Measurements from ENCODE around the gene LHPP.

Gene LHPP

DNA sequence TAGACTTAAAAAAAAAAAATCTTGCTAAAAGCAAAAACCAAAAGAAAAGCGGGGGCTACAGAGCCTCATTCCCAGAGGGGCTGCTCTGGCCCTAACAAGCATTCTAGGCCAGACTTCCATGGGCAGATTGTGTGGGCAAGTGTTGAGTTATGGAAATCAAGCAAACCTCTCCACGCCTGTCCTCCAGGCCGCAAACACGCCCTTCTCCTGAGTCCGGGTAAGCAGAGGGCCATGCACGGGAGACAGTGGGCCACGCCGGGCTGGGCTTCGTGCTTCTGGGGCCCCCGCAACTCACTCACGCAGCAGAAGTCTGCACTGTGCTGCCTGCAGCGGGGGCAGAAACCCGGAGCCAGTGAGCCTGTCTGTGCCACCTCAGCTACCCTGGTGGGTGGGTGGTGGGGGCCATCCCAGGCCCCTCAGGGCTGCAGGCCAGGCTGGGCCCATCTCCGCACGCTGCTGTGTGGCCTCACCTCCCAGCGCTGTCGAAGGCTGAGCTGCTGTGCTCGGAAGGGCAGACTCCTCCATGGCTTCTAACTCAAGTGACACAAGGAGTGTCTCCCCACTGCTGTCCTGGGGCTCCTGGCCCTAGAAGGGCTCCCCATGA, 156.9 kb downstream of the LHPP start:
- ATAC-seq: no peak
- TF ChIP-seq ISL1 (CRISPR knock-in tag; IDR thresholded peaks at IDR 0.05) (no peak), ARNTL (CRISPR knock-in tag; IDR thresholded peaks at IDR 0.05; ENCODE audit: borderline replicate concordance, low read depth) (no peak), SNAI2 (CRISPR knock-in tag; IDR thresholded peaks at IDR 0.05) (no peak), ZNF8 (CRISPR knock-in tag; IDR thresholded peaks at IDR 0.05) (no peak), ZC3H10 (CRISPR knock-in tag; IDR thresholded peaks at IDR 0.05) (no peak), ESRRG (CRISPR knock-in tag; IDR thresholded peaks at IDR 0.05) (no peak), OSR1 (CRISPR knock-in tag; IDR thresholded peaks at IDR 0.05) (no peak), TOX (CRISPR knock-in tag; IDR thresholded peaks at IDR 0.05; ENCODE audit: borderline replicate concordance) (no peak), BACH2 (CRISPR knock-in tag; IDR thresholded peaks at IDR 0.05; ENCODE audit: borderline replicate concordance) (no peak), ZFP3 (CRISPR knock-in tag; IDR thresholded peaks at IDR 0.05) (no peak), ZFP30 (CRISPR knock-in tag; IDR thresholded peaks at IDR 0.05) (no peak), ZNF565 (CRISPR knock-in tag; conservative IDR thresholded peaks at IDR 0.05; ENCODE audit: low read depth) (no peak), CSDC2 (CRISPR knock-in tag; IDR thresholded peaks at IDR 0.05) (no peak), ZNF70 (CRISPR knock-in tag; IDR thresholded peaks at IDR 0.05) (no peak), GLIS3 (CRISPR knock-in tag; IDR thresholded peaks at IDR 0.05) (no peak)
- TF ChIP-seq, protein P1, sequence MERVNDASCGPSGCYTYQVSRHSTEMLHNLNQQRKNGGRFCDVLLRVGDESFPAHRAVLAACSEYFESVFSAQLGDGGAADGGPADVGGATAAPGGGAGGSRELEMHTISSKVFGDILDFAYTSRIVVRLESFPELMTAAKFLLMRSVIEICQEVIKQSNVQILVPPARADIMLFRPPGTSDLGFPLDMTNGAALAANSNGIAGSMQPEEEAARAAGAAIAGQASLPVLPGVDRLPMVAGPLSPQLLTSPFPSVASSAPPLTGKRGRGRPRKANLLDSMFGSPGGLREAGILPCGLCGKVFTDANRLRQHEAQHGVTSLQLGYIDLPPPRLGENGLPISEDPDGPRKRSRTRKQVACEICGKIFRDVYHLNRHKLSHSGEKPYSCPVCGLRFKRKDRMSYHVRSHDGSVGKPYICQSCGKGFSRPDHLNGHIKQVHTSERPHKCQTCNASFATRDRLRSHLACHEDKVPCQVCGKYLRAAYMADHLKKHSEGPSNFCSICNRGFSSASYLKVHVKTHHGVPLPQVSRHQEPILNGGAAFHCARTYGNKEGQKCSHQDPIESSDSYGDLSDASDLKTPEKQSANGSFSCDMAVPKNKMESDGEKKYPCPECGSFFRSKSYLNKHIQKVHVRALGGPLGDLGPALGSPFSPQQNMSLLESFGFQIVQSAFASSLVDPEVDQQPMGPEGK (CRISPR knock-in tag; IDR thresholded peaks at IDR 0.05; ENCODE audit: borderline replicate concordance): no peak
- TF ChIP-seq, protein P2, sequence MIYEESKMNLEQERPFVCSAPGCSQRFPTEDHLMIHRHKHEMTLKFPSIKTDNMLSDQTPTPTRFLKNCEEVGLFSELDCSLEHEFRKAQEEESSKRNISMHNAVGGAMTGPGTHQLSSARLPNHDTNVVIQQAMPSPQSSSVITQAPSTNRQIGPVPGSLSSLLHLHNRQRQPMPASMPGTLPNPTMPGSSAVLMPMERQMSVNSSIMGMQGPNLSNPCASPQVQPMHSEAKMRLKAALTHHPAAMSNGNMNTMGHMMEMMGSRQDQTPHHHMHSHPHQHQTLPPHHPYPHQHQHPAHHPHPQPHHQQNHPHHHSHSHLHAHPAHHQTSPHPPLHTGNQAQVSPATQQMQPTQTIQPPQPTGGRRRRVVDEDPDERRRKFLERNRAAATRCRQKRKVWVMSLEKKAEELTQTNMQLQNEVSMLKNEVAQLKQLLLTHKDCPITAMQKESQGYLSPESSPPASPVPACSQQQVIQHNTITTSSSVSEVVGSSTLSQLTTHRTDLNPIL (CRISPR knock-in tag; IDR thresholded peaks at IDR 0.05; ENCODE audit: low read depth): no peak
- TF ChIP-seq, protein P3, sequence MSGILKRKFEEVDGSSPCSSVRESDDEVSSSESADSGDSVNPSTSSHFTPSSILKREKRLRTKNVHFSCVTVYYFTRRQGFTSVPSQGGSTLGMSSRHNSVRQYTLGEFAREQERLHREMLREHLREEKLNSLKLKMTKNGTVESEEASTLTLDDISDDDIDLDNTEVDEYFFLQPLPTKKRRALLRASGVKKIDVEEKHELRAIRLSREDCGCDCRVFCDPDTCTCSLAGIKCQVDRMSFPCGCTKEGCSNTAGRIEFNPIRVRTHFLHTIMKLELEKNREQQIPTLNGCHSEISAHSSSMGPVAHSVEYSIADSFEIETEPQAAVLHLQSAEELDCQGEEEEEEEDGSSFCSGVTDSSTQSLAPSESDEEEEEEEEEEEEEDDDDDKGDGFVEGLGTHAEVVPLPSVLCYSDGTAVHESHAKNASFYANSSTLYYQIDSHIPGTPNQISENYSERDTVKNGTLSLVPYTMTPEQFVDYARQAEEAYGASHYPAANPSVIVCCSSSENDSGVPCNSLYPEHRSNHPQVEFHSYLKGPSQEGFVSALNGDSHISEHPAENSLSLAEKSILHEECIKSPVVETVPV (CRISPR knock-in tag; IDR thresholded peaks at IDR 0.05): no peak
- TF ChIP-seq, protein P4, sequence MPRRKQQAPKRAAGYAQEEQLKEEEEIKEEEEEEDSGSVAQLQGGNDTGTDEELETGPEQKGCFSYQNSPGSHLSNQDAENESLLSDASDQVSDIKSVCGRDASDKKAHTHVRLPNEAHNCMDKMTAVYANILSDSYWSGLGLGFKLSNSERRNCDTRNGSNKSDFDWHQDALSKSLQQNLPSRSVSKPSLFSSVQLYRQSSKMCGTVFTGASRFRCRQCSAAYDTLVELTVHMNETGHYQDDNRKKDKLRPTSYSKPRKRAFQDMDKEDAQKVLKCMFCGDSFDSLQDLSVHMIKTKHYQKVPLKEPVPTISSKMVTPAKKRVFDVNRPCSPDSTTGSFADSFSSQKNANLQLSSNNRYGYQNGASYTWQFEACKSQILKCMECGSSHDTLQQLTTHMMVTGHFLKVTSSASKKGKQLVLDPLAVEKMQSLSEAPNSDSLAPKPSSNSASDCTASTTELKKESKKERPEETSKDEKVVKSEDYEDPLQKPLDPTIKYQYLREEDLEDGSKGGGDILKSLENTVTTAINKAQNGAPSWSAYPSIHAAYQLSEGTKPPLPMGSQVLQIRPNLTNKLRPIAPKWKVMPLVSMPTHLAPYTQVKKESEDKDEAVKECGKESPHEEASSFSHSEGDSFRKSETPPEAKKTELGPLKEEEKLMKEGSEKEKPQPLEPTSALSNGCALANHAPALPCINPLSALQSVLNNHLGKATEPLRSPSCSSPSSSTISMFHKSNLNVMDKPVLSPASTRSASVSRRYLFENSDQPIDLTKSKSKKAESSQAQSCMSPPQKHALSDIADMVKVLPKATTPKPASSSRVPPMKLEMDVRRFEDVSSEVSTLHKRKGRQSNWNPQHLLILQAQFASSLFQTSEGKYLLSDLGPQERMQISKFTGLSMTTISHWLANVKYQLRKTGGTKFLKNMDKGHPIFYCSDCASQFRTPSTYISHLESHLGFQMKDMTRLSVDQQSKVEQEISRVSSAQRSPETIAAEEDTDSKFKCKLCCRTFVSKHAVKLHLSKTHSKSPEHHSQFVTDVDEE (CRISPR knock-in tag; IDR thresholded peaks at IDR 0.05): no peak
- TF ChIP-seq, protein P5, sequence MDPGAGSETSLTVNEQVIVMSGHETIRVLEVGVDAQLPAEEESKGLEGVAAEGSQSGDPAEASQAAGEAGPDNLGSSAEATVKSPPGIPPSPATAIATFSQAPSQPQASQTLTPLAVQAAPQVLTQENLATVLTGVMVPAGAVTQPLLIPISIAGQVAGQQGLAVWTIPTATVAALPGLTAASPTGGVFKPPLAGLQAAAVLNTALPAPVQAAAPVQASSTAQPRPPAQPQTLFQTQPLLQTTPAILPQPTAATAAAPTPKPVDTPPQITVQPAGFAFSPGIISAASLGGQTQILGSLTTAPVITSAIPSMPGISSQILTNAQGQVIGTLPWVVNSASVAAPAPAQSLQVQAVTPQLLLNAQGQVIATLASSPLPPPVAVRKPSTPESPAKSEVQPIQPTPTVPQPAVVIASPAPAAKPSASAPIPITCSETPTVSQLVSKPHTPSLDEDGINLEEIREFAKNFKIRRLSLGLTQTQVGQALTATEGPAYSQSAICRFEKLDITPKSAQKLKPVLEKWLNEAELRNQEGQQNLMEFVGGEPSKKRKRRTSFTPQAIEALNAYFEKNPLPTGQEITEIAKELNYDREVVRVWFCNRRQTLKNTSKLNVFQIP (CRISPR knock-in tag; IDR thresholded peaks at IDR 0.05; ENCODE audit: borderline replicate concordance, low read depth): no peak

DNA sequence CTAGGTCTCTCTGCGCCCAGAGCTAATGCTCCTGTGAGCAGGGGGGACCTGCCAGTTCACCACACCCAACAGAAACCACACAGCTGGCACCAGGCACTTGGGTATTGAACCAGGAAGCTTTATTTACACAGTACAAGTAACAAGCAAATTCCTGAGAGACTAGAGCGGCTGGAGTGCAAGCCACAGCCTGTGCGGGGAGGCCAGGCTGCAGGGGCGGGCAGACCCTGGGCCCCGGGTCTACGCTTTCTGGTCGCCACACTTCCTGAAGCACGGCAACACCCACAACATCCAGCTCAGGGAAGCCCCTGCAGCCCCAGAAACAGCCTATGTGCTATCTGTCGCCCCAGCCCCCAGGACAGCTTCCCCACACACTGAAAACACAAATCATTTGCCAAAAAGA, 157.6 kb downstream of the LHPP start:
- ATAC-seq: no peak
- no peak for TF ChIP-seq TCF4 (CRISPR knock-in tag; IDR thresholded peaks at IDR 0.05; ENCODE audit: borderline replicate concordance)
- TF ChIP-seq ZFP30 (CRISPR knock-in tag; IDR thresholded peaks at IDR 0.05): no peak
- TF ChIP-seq GLIS3 (CRISPR knock-in tag; IDR thresholded peaks at IDR 0.05): no peak
- no peak for TF ChIP-seq ISL1 (CRISPR knock-in tag; IDR thresholded peaks at IDR 0.05)
- TF ChIP-seq SNAI2 (CRISPR knock-in tag; IDR thresholded peaks at IDR 0.05): no peak
- TF ChIP-seq, protein P2 (CRISPR knock-in tag; IDR thresholded peaks at IDR 0.05; ENCODE audit: low read depth): no peak
- no peak for TF ChIP-seq ESRRG (CRISPR knock-in tag; IDR thresholded peaks at IDR 0.05)
- TF ChIP-seq, protein P5 (CRISPR knock-in tag; IDR thresholded peaks at IDR 0.05; ENCODE audit: borderline replicate concordance, low read depth): no peak
- no peak for TF ChIP-seq BACH2 (CRISPR knock-in tag; IDR thresholded peaks at IDR 0.05; ENCODE audit: borderline replicate concordance)
- no peak for TF ChIP-seq TOX (CRISPR knock-in tag; IDR thresholded peaks at IDR 0.05; ENCODE audit: borderline replicate concordance)
- TF ChIP-seq ZNF8 (CRISPR knock-in tag; IDR thresholded peaks at IDR 0.05): no peak
- TF ChIP-seq OSR1 (CRISPR knock-in tag; IDR thresholded peaks at IDR 0.05): no peak
- TF ChIP-seq PPARA (CRISPR knock-in tag; IDR thresholded peaks at IDR 0.05; ENCODE audit: borderline replicate concordance): no peak
- TF ChIP-seq, protein P3 (CRISPR knock-in tag; IDR thresholded peaks at IDR 0.05): no peak

Measured in SK-N-SH treated with all-trans-retinoic acid at 6 μM for 48 hours (cell line).